ENCODE data around the gene COX17. TPM values are rescaled to one million over a fixed set of nuclear protein-coding genes. Genes with fewer than 3 reads are reported as not detected.

COX17 gene
- total and polyA plus RNA-seq, 9 of the 15 experiments (the other 6 are each of a cell fraction or from before 2014, with no cell fraction given), result 29.1 to 167 (median 60.6) TPM

DNA sequence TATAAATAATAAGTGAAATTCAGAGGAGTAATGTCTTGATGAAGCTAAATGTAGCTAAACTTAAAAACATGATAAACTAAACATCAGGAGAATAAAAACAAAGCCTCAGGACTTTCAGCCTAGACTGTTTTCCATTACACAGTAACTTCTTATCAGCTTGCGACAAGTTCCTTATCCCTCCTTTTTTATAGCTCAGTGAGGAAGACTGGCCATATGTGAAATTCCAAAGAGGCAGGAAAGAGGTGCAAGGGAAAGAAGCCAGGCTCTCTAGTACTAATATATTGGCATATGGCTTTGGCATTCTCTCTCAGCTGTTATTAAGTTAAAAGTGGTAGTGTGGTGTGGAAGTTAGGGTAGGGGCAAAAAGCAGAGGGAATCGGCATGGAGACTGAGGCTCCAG, 4.4 kb downstream of the COX17 start (continued):
- TF ChIP-seq, protein P1, sequence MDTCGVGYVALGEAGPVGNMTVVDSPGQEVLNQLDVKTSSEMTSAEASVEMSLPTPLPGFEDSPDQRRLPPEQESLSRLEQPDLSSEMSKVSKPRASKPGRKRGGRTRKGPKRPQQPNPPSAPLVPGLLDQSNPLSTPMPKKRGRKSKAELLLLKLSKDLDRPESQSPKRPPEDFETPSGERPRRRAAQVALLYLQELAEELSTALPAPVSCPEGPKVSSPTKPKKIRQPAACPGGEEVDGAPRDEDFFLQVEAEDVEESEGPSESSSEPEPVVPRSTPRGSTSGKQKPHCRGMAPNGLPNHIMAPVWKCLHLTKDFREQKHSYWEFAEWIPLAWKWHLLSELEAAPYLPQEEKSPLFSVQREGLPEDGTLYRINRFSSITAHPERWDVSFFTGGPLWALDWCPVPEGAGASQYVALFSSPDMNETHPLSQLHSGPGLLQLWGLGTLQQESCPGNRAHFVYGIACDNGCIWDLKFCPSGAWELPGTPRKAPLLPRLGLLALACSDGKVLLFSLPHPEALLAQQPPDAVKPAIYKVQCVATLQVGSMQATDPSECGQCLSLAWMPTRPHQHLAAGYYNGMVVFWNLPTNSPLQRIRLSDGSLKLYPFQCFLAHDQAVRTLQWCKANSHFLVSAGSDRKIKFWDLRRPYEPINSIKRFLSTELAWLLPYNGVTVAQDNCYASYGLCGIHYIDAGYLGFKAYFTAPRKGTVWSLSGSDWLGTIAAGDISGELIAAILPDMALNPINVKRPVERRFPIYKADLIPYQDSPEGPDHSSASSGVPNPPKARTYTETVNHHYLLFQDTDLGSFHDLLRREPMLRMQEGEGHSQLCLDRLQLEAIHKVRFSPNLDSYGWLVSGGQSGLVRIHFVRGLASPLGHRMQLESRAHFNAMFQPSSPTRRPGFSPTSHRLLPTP (IDR thresholded peaks at IDR 0.05; ENCODE audit: borderline replicate concordance, extremely low read depth, insufficient read length), result no peak
- TF ChIP-seq POU5F1 (IDR thresholded peaks at IDR 0.05; ENCODE audit: borderline replicate concordance, low read depth, low read length, partially characterized antibody) (no peak), BRCA1 (IDR thresholded peaks at IDR 0.05) (no peak), BRCA1 (CRISPR knock-in tag; IDR thresholded peaks at IDR 0.05) (no peak), PHB2 (IDR thresholded peaks at IDR 0.05; ENCODE audit: low read depth) (no peak), ZNF584 (CRISPR knock-in tag; IDR thresholded peaks at IDR 0.05; ENCODE audit: low read depth) (no peak), ZNF311 (CRISPR knock-in tag; IDR thresholded peaks at IDR 0.05) (no peak), ZNF764 (CRISPR knock-in tag; IDR thresholded peaks at IDR 0.05; ENCODE audit: low read depth) (no peak), ZNF146 (CRISPR knock-in tag; IDR thresholded peaks at IDR 0.05; ENCODE audit: unreplicated experiment) (no peak)
